OCI-LY7 (cell line): ENCODE results near the gene UFD1.

Source experiments
- CTCF ChIP-seq: fragments of 200-600 bp; sonication (generic); conservative IDR thresholded peaks from 2 replicates; pipeline ENCODE4 v1.5.1; 2014; ENCODE audit warnings: mild to moderate bottlenecking, antibody characterized with exemption, low read length, moderate library complexity, mixed read lengths
- EZH2phosphoT487 ChIP-seq: fragments of 200-600 bp; sonication (generic); IDR thresholded peaks from 2 replicates; pipeline ENCODE4 v1.6.1; 2018; ENCODE audit warnings: low read depth, borderline replicate concordance, mild to moderate bottlenecking, mixed run types, antibody characterized with exemption, low read length, moderate library complexity, mixed read lengths

DNA sequence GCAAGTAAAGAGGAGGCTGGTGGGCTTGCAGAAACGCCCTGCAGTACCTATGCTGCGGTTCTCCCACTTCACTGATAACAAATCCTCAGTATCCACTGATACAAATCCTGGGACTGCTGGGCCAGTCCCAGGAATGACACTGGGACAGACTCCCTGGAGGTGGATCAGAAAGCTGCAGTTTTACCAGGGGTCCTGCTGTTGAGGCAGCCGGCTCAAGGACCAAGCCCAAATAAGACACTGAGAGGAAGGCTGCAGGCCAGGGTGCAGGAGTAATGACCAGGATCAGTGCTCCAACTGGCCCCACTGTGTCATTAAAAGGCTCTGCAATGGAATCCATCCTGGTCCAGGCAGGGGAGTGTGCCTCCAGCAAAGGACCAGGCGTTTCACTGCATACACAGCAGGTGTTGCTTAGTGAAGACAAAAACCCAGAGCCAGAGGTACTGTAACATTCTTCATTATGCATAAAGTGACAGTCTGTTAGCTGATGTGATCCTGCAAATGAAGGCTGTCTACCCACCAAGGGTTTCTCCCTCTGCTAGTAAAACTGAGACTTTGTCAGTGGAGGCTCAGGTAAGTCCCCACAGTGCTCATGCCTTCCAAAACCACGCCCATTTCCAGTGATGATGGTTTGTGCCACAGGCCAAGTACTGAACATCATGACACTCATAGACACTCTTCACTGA, 30.1 kb downstream of the UFD1 start:
- TF ChIP-seq CTCF (no peak), EZH2phosphoT487 (no peak)
